ENCODE results near the gene KCNH2. TPM values are rescaled to one million over a fixed set of nuclear protein-coding genes. Genes with fewer than 3 reads are reported as not detected.

KCNH2 gene
- total RNA-seq, 1 experiment from 2014 or later: 16.2 TPM

- DNase-seq (ENCODE audit: low spot score) (no peak), ATAC-seq (no peak)
- Mint-ChIP-seq H3K36me3 (peaks cover 4% of the 10 kb centered on the region; the same call in 1 of the 2 replicates), H3K4me1 (peaks cover 35% of the 10 kb centered on the region), H3K4me3 (no peak overlapping the region), H3K27ac (no peak overlapping the region), H3K27me3 (ENCODE audit: low read depth) (peaks cover 6% of the 10 kb centered on the region), H3K9me3 (no peaks in the 10 kb centered on the region)
- no peak for TF ChIP-seq IRF2 (CRISPR knock-in tag; IDR thresholded peaks at IDR 0.05; ENCODE audit: borderline replicate concordance, low read depth)
- no peak for TF ChIP-seq ATF6 (CRISPR knock-in tag; IDR thresholded peaks at IDR 0.05)
- no peak for TF ChIP-seq GABPB1 (CRISPR knock-in tag; IDR thresholded peaks at IDR 0.05)
- no peak for TF ChIP-seq TEAD1 (CRISPR knock-in tag; IDR thresholded peaks at IDR 0.05)
- CTCF ChIA-PET: no interaction called here
- POLR2A ChIA-PET: no interaction called here
Measured at GRCh38 chr7:150951181-150951520, 27.0 kb downstream of the KCNH2 start.

- no peak overlapping the region for H3K27ac Mint-ChIP-seq
- ATAC-seq (no peak), DNase-seq (ENCODE audit: low spot score) (no peak)
- H3K36me3 Mint-ChIP-seq: peaks cover 4% of the 10 kb centered on the region; the same call in 1 of the 2 replicates
- H3K9me3 Mint-ChIP-seq: no peaks in the 10 kb centered on the region
- peaks cover 35% of the 10 kb centered on the region for H3K4me1 Mint-ChIP-seq
- ChIA-PET CTCF (interaction anchor here (2.7 kb wide), 1 partner anchor 53 kb away, joined by 21 read pairs; no protein-coding TSS in a partner anchor), POLR2A (no interaction called here)
- TF ChIP-seq RELA (CRISPR knock-in tag; IDR thresholded peaks at IDR 0.05; ENCODE audit: borderline replicate concordance) (no peak), NFYB (CRISPR knock-in tag; conservative IDR thresholded peaks at IDR 0.05; ENCODE audit: low read depth) (no peak), SOX15 (CRISPR knock-in tag; IDR thresholded peaks at IDR 0.05) (no peak), ATF6 (CRISPR knock-in tag; IDR thresholded peaks at IDR 0.05) (no peak), NFATC4 (CRISPR knock-in tag; IDR thresholded peaks at IDR 0.05) (no peak), SMAD3 (CRISPR knock-in tag; IDR thresholded peaks at IDR 0.05; ENCODE audit: borderline replicate concordance) (no peak), ZNF121 (CRISPR knock-in tag; IDR thresholded peaks at IDR 0.05) (no peak), STAT6 (CRISPR knock-in tag; conservative IDR thresholded peaks at IDR 0.05; ENCODE audit: low read depth) (no peak), JAZF1 (CRISPR knock-in tag; IDR thresholded peaks at IDR 0.05) (no peak), NR3C1 (CRISPR knock-in tag; conservative IDR thresholded peaks at IDR 0.05; ENCODE audit: low read depth) (no peak), ETV6 (CRISPR knock-in tag; IDR thresholded peaks at IDR 0.05) (no peak), TCF7 (CRISPR knock-in tag; IDR thresholded peaks at IDR 0.05; ENCODE audit: low read depth) (no peak)
- TF ChIP-seq, protein P1, sequence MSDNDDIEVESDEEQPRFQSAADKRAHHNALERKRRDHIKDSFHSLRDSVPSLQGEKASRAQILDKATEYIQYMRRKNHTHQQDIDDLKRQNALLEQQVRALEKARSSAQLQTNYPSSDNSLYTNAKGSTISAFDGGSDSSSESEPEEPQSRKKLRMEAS (CRISPR knock-in tag; IDR thresholded peaks at IDR 0.05): no peak
- TF ChIP-seq, protein P2, sequence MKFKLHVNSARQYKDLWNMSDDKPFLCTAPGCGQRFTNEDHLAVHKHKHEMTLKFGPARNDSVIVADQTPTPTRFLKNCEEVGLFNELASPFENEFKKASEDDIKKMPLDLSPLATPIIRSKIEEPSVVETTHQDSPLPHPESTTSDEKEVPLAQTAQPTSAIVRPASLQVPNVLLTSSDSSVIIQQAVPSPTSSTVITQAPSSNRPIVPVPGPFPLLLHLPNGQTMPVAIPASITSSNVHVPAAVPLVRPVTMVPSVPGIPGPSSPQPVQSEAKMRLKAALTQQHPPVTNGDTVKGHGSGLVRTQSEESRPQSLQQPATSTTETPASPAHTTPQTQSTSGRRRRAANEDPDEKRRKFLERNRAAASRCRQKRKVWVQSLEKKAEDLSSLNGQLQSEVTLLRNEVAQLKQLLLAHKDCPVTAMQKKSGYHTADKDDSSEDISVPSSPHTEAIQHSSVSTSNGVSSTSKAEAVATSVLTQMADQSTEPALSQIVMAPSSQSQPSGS (CRISPR knock-in tag; IDR thresholded peaks at IDR 0.05; ENCODE audit: borderline replicate concordance, low read depth): no peak
- TF ChIP-seq, protein P3, sequence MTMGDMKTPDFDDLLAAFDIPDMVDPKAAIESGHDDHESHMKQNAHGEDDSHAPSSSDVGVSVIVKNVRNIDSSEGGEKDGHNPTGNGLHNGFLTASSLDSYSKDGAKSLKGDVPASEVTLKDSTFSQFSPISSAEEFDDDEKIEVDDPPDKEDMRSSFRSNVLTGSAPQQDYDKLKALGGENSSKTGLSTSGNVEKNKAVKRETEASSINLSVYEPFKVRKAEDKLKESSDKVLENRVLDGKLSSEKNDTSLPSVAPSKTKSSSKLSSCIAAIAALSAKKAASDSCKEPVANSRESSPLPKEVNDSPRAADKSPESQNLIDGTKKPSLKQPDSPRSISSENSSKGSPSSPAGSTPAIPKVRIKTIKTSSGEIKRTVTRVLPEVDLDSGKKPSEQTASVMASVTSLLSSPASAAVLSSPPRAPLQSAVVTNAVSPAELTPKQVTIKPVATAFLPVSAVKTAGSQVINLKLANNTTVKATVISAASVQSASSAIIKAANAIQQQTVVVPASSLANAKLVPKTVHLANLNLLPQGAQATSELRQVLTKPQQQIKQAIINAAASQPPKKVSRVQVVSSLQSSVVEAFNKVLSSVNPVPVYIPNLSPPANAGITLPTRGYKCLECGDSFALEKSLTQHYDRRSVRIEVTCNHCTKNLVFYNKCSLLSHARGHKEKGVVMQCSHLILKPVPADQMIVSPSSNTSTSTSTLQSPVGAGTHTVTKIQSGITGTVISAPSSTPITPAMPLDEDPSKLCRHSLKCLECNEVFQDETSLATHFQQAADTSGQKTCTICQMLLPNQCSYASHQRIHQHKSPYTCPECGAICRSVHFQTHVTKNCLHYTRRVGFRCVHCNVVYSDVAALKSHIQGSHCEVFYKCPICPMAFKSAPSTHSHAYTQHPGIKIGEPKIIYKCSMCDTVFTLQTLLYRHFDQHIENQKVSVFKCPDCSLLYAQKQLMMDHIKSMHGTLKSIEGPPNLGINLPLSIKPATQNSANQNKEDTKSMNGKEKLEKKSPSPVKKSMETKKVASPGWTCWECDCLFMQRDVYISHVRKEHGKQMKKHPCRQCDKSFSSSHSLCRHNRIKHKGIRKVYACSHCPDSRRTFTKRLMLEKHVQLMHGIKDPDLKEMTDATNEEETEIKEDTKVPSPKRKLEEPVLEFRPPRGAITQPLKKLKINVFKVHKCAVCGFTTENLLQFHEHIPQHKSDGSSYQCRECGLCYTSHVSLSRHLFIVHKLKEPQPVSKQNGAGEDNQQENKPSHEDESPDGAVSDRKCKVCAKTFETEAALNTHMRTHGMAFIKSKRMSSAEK (CRISPR knock-in tag; IDR thresholded peaks at IDR 0.05; ENCODE audit: borderline replicate concordance): no peak
- no peak overlapping the region for H3K4me3 Mint-ChIP-seq
- H3K27me3 Mint-ChIP-seq (ENCODE audit: low read depth): peaks cover 6% of the 10 kb centered on the region
Measured at GRCh38 chr7:150950496-150951180, 27.5 kb downstream of the KCNH2 start.

All from WTC11 (cell line).